IPS-NIHi7 (cell line): ENCODE data around the gene NSD2.
A peak's percentile ranks its signal among the peaks of the same experiment; 100 is the strongest.
"Not testable (repeated sequence)": the region's sequence is repeated elsewhere in the genome, so short reads cannot be mapped to it uniquely, and the experiment has no call there.

Experiments
- DNase-seq: peaks from one replicate; pipeline ENCODE4 v3.0.0; 2012; ENCODE audit warnings: mixed read lengths; ENCODE audit errors: extremely low spot score

The NSD2 gene

DNA sequence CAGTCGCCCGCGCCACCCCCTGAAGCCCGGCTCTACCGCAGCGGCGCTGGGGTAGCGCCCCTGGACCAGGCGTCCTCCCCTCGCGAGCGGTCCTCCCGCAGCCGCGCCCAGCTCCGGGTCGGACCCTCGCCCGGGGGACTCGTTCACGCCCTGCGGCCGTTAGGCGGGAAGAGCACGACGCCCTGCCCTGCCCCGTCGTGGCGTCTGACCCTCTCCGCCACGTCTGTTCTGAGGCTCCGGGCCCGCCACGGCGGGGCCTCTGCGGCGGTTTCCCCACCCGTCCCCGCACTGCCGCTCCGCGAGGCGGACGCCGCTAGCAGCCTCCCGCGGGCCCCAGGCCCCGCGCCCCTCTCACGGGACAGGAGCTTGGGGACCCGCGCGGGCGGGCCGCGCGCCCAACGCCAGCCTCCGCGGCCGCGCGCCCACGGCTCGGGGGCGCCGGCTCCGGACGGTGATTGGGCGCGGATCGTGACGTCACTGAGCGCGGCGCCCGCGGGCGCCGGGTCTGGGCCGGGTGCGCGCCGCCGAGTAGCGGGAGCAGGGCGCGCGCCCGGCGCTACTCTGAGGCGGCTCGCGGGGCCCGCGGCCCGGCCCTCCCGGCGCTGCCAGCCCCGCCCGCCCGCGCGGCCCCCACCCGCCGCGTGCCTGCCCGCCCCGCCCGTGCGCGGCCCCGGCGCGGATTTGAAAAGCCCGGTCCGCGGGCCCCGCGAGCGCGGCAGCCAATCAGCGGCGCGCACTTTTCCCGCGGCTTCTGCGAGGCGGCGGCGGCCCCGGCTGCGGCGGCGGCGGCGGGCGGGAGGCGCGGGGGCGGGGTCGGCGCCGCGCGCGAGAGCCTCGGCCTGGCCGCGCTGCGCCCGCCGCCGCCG lies at the start of gene NSD2:
TSS of gene NSD2 (plus strand) at position 816 of the 866 bp plus-strand sequence. CDS start 29,262 bp downstream, outside the sequence.
- peak; percentile 93 for DNase-seq

DNA sequence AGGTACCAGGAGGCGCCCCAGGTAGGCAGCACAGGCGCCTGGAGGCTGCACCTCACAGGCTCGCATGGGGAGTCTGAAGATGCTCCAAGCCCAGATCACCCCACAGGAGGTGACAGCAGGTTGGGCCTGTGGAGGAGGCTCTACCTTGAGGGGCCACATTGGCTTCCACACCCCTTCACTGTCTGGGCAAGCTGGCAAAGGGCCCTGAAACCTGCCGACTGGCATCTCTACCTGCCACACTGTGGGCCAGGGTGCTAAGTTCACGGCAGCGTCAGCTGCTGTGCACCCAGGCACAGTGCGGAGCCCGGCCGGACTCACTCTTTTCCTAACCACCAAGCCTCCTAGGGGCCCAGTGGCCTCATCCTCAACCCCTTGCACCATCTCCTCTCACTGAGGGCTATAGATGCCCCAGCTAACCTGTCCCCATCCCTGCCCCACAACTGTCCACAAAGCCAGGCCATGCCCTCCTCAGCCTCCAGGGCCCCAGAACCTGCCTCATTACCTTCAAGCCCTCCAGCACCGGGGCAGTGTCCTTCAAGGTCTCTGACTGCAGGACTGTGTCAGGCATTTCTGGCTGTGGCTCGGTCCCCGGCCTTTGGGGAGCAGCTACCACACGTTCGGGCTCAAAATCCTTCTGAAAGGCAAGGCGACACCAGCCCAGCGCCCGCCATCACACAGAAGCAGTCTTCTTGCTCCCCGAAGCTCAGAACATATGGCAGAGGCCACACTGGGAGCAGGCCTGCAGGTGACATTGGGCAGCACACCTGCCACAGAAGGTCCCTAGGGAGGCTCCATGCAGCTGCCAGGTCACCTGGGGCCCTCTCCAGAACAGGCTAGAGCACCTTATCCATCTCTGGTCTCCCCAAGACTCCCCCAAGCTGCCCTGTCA lies 49.3 kb upstream of the NSD2 start:
- no peak for DNase-seq

DNA sequence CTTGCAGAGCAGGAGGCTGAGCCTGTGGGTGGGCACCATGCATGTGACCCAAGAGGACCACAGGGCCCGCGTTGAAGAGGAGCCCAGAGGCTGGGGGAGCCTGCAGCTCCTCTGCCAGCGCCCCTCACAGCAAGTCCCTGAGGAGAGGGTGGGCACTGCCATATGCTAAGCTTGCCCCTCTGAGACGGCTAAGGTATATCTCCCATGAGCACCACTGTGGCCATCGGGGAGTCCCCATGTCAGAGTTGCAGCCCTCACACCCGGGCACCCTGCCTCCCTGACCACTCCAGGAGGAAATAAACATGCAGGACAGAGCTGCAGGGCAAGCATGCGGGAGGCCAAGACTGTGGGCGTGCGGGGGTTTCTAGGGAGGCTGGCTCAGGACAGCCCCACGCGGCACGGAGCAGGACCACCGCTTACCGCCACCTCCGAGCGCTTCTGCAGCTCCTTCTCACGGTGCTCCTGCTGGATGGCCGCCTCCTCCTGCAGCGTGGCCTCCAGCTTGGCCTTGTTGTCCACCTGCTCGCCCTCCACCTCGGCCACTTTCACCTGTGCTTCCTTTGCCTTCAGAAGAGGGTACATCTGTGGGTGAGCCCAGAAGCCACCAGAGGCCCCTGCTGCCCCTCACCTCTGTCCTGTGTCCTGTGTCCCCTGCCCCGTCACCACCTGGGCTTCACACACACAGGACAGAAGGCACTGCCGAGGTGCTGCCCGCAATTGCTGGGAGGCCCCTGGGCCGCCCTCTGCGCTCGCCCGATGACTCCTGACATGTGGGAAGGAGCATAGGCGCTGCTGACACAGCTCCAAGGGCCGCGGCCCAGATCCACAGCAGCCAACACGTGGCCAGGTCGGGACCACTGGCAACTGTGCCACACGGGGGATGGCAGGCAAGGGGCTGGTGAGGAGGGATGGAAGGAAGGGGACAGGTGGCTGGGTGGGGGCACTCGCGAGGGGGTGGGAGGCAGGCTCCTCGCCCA lies 48.3 kb upstream of the NSD2 start:
- DNase-seq, result no peak

DNA sequence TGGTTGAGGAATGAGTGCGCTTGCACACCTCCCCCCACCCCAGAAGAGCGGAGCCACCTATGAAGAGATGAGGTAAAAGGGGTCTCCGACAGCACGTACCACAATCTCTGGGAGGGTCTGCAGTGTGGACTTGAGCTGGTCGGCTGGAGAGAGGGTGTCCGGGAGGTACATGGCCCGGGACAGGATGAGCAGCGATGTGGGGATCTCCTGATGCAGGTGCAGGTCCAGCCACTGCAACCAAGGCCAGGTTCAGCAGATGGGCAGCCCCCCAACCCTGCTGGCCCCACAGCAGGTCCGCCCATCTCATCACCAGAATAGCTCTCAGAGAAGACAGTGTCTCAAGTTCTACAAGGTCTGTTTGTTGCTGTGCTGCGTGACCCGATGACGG lies 47.7 kb upstream of the NSD2 start:
- no peak for DNase-seq

DNA sequence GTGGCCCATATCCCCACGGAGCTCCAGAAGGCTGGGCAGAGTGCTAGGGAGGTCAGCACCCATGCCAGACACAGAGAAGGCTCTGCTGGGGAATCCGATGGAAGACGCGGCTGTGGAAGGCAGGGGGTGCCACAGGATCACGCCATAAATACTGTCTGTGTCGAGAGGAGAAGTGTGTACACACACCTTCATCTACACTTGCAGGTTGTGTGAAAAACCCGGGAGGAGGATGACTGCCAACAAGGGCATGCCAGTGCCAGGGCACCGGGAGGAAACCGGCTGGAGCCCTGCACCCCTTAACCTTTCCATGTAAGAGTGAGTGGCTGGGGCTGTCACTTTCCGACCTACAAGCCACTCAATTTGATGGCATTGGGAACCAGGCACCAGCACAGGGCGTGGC lies 46.4 kb upstream of the NSD2 start:
- no peak for DNase-seq

DNA sequence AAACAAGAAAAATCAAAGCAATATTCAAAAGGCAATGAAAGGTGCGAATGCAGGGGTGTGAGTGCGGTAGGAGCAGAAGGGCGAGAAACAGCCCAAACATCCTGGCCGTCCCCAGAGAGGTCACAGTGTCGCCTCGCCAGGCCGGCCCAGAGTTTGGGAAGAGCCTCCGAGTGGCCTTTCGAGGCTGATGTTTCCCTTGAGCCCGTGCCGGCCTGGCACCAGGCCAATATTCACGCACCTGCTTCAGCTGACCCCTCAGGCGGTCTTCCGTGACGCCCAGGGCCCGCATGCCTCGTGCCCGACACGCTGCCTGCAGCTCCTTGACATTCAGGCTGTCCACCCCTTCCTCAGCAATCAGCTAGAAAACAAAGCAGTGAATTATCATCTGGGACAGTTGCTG lies 45.9 kb upstream of the NSD2 start:
- DNase-seq, result no peak

- no peak for DNase-seq
Measured at GRCh38 chr4:1826531-1827350, 44.5 kb upstream of the NSD2 start.

DNA sequence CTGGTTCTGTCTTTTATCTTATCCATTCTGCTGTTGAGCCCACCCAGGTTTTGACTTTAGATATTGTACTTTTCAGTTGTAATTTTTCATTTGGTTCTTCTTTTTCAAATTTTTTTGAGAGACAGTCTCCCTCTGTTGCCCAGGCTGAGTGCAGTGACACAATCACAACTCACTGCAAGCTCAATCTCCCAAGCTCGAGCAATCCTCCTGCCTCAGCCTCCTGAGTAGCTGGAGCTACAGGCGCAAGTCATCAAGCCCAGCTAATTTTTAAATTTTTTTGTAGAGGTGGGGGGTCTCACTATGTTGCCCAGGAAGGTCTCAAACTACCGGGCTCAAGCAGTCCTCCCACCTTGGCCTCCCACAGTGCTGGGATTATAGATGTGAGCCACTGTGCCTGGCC lies 41.0 kb upstream of the NSD2 start:
- DNase-seq, result no peak

DNA sequence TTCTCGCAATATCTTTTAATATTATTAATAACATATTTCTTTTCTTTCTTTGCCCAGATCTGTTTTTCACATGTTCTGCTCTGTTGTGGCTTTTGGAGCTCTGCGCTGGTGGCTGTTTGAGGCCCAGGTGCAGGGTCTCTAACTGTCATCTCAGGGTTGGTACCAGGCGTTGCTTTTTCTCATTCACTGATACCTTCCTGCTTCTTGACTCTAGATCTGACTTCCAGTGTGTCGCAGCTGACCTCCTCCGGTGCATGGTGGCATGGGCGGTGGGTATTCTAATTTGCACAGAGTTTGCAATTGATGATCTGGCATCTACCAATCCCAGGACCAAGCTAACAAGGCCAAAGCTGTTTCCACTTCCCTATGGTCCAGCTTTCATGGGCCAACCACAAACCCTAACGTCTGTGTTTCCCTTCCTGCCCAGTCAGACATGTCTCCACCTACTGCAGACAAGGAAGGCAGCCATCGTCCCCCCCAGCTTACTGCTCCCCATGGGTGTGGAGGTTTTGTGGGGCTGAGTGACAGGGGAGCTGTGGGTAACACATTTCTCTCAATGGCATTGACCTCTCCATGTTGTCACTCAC lies 40.5 kb upstream of the NSD2 start:
- no peak for DNase-seq

DNA sequence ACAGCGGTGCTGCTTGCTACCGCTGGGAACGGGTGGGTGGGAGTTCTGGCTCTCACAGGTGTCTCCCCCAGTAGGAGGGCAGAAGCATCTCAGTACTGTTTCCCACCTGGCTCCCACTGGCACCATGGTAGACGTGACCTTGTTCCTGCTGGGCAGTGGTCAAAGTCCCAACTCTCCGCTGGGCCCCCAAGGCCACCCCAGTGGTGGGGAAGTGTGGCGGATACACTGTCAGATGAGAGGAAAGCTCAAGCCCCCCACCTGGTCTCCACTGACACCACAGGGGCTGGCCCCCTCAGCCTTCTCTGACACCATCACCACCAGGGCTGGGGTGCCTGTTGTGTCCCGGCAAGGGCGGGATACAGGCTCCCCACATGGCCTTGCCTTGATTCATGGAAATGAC lies 39.9 kb upstream of the NSD2 start:
- DNase-seq, result no peak

DNA sequence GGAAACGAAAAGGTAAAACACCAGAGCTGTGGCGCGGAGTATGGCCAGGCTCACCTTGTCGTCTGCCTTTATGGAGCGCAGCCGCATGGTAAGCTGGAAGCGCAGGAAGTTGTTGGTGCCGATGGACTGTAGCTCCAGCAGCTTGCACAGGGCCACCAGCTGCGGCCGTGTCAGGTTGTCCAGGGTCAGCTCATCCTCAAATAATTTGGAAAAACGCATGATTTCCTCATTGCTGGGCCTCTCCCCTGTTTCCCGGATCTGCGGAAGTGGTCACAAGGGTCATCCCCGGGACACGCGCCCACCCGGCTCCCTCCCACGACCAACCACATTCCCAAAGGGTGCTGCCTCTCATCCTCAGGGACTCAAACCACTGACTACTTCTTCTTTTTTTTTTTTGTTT lies 38.5 kb upstream of the NSD2 start:
- no peak for DNase-seq

DNA sequence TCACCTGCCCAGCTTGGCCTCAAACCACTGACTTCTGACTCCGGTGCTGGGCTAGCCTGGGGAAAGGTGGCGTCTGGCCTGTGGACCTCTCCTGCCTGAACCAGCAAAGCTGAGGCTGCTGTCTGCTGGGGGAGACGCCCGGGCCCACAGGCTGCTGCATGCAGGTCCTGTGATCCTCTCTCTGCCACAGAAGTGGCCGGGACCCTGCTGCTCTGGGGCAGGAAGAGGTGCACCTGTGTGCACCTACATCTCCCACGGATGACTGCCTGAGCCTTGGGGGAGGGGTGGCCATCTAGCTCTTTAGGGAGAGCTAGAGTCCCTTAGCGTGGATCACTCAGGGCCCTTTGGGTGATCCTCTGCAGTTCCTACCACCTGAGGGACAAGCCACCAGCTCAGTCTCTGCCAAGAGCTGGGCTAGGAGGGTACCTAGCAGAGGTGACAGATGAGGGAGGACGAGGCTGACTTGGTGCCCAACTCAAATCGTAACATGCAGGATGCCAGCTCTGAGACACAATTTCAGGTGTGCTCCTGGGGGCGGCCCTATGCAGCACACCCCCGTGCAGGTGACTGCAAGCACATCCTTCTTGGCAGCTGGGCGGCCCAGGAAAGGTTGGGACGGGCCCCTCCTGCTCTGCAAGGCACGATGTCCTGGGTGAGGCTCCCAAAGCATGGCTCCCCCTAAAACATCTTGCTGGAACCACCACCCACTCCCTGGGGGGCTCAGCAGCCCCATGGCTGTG lies 37.7 kb upstream of the NSD2 start:
- DNase-seq, result no peak

DNA sequence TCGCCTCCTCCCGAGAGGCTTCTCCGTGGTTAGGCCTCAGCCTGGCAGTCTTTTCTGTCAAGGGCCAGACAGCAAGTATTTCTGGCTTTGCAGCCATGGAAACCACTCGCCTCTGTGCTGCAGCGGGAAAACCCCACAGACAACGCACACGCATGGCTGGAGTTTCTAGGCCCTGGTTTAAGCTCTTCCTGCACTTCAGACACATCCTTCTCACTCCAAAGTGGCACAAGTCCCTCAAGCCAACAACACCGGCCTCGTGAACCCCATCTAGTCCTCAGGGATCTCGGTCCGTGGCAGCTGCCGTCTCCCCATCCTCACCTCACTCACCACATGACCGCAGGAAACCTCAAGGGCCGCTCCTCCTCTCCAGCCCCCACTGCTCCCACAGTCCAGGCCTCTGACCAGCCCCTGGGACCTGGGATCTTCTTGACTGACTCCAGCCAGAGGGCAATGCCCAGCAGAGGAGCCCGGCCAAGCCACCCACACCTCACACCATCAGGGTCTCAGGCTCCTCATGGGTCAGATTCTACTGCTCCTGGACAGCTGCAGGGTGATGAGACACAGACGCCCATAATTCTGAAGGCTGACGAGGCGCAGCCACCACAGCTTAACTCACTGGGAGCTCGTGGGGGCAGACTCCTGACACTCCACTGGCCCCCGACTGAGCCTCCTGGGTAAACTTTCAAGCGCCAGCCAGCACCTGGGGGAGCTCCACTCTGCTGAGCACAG lies 37.0 kb upstream of the NSD2 start:
- DNase-seq, result no peak

DNA sequence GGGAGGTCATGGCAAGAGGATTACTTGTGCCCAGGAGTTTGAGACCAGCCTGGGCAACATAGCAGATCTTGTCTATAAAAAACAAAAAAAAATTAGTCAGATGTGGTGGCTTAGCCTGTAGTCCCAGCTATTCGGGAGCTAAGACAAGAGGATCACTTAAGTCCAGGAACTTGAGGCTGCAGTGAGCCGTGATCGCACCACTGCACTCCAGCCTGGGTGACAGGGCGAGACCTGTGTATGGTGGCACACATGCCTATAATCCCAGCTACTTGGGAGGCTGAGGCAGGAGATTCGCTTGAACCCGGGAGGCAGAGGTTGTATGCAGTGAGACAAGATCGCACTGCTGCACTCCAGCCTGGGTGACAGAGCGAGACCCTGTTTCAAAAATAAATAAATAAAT lies 35.4 kb upstream of the NSD2 start:
- DNase-seq, result not testable (repeated sequence)

GRCh38 chr4:1836650-1837049 lies 34.5 kb upstream of the NSD2 start:
- no peak for DNase-seq

DNA sequence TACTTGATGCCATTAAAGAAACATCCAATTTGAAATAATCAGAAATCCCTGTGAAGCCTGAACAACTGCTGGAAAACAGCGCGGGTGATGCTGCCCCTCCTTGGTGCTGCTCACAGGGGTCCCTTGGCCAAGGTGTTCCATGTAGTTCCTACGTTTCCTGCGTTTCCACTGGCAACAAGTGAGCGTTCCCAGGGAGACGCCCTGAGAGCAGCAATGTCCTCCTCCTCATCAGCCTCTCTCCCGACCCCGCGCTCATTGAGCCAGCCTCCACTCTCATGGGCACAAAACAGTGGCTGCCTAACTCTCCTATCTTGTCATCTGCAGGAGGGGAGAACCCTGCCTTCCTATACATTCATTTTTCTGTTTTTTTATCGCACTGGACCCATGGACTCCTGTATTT lies 34.1 kb upstream of the NSD2 start:
- no peak for DNase-seq

GRCh38 chr4:1839282-1839681 lies 31.9 kb upstream of the NSD2 start:
- DNase-seq, result no peak

- DNase-seq, result no peak
Measured at GRCh38 chr4:1841201-1841886, 29.8 kb upstream of the NSD2 start.

GRCh38 chr4:1841887-1842210 lies 29.3 kb upstream of the NSD2 start:
- no peak for DNase-seq
